ENCODE measurements around the gene PRDM5.

PRDM5 gene

DNA sequence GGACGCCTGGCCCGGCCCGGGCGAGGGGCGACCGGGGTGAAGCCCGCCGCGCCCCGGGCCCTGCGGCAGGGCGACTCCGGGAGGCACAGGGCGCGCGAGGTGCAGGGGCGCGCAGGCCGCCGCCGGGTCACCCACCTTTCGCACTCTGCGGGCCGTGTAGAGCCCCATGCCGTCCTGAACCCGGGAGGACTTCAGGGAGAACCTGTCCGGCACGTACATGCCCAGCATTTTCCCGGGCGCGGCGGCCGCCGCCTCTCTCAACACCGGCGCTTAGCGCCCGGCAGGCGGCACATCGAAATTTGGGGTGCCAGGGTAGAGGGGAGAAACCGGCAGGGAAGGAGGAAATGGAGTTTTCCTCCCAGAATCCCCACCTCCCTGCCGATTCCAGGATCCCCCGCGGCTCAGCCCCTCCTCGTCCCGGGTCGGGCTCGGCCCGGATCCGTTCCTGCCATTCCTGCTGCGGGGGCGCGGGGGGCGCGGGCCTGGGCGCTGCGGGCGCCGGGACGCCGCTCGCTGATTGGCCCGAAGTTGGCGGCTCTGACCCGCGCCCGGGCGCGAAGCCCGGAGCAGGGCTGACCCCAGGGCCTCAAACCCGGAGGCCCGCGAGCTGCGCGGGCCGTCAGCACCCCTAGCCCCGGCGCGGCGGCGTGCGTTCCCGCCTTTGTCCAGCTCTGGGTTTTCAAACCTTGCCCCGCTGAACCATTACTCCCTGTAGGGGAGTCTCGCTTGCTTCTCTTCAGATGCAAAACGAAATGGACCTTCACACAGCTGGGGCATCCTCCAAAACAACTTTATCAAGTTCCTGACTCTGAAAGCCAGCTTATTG, at the start of gene PRDM5:
PRDM5 (minus strand) TSS at position 346 of the 826 bp plus-strand sequence; CDS start at position 228, 118 bp downstream.
- DNase-seq, result peak; percentile 84

DNA sequence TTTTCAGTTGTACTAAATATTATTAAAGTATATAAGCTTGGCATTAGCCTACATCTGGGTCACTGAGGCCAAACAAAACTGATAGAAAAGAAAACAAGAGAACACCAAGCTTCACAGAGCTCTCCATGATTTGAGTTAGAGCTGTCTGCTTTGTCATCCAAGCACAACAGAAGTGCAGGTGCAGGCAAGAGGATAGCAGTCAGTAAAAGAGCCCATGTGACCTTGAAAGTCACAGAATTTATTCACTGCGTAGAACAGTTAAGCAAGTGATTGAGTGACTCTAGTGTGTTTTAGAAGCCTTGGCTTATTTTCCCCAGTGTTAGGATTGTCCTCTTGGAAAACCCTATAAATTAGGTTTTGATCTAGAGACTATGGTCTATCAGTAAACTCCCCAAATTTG, 49.4 kb upstream of the PRDM5 start:
- no peak for DNase-seq

DNA sequence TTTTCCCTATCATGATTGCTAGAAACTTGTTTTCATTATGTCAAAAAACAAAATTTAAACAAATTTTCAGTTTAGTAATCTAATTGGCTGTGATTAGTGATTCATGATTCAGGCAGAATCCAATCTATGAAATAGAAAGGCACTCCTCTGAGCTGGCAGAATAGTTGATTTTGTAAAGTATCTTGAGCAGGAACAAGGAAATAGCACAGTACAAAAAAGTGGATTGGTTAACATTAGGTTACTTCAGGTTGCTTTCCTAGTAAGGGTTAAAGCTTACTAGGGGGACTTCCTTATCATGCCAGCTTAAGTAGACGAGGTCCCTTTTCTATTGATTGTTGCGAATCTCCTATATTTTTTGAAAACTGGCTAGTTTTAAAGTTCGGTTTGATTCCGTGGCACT, 43.4 kb upstream of the PRDM5 start:
- DNase-seq, result no peak

DNA sequence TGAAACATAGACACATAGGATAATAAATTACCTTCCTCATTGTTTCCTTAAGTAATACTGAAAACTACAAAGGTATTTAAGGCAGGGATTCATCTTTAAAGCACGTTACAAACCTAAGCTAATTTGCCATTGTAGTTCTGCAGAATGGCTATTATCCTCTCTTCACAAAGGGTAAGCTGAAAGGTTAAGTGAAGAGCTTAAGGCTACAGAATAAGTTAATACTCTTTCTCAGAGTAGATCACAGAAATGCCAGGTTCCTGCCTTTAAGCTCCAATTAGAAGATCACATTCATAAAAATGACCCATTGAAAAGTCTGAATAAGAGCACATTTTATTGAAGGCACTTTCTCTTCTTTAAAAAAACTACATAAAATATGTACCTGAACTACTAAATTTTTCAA, 42.1 kb upstream of the PRDM5 start:
- no peak for DNase-seq

DNA sequence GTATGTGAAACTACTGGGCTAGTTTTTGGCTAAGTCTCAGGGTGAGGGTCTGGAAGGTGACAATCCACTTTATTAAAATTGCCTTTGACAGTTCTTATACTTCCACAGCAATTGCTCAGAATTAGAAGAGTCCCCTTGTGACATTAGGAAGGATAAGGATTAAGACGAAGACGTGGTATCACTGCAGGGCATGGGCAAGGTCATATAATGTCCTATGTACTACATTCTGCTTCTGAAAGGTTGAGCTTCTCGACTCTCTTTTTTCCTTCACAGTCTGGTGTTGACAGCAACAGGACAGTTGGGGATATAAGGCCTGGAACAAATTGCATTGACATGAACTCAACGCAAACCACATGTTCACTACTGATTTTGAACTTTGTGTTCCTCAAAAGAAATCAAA, 40.9 kb upstream of the PRDM5 start:
- DNase-seq, result no peak

DNA sequence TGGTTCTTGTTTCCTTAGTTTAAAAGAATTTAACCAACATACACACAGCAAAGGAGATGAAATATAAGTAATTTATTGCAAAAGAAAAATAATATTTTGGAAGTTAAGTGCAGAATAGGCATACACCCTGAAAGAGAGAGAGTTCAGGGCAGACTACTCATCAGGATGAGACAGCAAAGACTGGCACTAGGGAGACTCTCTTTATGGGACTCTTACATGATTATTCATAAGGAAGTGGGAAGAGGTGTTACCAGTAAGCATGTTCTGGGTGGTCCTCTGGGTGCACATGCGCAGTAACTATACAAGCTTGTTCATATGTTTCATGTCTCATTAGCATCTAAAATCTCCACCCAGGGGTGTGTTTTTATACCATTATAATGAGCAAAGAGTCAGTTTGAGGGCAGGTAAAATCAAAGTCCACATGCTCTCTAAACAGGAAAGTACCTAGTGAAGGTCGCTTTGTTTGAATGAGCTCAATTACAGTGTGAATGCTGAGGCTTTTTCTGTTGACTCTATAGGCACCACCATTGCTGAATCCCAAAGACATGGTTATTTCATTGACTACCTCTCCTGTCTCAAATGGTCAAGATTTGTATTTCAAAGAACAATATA, 38.2 kb upstream of the PRDM5 start:
- DNase-seq, result no peak

DNA sequence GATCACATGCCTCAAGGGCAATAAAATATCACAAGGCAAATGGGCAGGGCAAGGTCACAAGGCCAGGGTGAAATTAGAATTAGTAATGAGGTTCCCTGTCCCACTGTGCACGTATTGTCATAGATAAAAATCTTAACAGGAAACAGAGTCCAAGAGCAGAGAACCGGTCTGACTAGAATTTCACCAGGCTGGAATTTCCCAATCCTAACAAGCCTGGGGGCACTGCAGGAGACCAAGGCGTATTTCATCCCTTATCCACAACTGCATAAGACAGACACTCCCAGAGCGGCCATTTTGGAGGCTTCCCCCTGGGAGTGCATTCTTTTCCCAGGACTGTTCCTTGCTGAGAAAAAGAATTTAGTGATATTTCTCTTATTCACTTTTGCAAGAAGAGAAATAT, 25.9 kb upstream of the PRDM5 start:
- DNase-seq, result no peak

DNA sequence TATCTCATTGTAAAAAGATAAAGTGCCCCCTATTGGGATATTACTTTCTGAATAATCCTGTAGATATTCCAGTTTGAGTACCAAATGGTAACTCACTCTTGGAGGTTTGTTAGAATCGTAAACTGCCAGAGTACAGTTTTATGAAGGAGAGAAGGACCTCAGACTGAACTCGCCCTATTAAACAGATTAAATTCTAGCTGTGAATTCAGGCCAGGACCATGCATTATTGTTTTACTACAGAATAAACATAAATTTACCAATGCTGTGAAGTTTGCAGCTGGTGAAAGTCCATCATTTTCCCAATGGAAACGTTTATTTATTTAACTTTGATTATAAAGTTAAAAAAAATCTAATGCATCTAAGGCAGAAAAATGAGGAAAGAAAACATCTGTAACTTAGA, 20.2 kb upstream of the PRDM5 start:
- no peak for DNase-seq

DNA sequence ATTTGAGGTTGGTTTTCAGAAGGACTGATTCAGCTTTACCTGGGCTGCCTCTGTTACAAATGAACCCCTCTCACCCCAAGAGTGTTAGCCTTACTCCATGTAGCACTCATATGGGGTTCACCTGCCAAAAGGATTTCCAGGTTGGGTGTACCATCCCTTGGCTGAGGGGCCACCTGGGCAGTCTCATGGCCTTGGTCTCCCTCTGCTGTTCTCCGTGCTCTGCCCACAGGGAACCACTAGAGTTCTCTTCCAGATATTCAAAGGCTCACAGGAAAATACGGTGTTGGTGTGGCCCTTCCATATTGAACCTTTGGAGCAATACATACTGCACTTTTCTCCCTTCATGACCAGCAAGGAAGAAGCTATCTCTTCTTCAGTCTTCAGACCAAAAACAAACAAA, 18.0 kb upstream of the PRDM5 start:
- no peak for DNase-seq

DNA sequence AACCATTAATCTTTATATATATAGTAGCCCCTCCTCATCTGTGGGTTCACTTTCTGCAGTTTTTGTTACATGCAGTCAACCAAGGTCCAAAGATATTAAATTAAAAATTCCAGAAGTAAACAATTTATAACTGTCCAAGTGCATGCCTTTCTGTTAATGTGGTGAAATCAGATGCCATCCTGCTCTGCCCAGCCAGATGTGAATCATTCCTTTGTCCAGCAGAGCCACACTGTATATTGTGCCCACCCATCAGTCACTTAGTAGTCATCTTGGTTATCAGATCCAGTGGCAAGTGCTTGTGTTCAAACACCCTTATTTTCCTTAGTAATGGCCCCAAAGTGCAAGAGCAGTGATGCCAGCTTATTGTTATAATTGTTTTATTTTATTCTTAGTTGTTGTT, 17.2 kb upstream of the PRDM5 start:
- DNase-seq, result no peak

DNA sequence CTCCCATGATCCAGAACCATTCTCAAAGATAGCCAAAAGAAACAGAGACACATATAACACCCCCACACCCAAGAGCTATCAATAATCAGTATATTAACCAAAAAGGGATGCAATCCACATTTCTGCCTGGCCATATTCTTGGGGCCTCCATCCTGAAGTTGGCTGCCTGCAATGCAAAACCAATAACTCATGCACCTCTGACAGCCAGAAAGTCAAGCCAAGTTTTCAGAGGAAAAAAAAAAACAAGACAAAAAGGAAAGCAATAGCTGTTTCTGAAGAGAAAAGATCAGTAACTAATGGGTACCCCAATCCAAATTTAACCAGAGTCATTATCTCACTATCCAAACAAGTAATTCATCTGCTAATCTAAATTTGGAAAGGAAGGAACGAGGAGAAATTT, 7.3 kb upstream of the PRDM5 start:
- no peak for DNase-seq

DNA sequence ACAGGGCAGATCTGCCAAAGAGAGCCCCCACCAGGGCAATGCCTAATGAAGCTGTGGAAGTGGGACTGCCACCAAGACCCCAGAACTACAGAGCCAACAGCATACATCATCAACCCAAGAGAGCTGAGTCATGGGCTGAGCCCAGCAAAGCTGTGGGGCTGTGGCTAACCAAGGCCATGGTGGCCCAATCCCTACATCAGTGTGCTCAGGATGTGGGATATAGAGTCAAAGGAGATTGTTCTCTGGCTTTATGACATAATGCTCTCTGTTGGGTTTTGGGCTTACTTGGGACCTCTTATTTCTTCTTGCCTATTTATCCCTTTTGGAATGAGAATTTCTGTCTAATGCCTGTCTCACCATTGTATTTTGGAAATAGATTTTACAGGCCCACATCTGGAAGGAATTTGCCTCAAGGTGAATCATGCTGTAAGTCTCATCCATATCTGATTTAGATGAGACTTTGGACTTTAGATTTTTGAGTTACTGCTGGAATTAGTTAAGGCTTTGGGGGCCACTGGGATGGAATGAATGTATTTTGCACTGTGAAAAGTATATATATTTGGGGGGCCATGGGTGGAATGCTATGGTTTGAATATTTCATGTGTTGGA, 5.4 kb upstream of the PRDM5 start:
- DNase-seq, result no peak

DNA sequence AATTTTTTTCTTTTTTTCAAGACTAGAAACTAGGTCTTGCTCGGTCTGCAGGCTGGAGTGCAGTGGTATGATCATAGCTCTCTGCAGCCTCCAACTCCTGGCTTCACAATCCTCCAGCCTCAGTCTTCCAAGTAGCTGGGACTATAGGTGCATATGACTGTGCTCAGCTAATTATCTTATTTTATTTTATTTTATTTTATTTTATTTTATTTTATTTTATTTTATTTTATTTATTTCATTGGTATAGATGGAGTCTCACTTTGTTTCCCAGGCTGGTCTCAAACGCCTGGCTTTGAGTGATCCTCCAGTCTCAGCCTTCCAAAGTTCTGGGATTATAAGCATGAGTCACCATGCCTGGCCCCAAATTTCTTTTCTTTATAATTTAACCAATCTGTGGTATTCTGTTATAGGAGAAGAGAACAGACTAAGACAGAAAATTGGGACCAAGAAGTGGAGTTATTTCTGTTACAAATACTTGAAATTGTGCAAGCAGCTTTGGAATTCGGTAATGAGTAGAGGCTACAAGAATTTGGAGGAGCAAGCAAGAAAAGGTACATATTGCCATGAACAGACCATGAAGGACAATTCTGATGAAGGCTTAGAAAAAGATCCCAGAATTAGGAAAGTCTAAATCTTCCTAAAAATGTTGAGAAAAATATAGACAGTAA, 4.0 kb upstream of the PRDM5 start:
- DNase-seq, result no peak

DNA sequence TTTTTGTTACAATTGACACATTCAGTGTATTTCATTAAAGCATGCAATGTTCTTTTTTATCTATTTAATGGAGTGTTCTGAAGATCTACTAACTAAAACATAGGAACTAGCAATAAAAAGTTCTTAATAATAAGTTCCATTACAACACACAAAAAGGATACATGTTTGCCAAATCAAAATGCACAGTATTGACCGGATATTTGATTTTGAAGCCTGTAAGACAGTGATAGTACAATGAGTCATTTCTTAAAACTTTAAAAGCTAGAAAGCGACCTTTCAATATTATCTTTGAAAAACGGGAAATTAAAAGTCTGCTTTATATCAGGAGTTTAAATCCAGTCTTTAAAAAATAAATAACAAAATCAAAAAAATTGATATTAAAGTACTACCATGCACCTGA, 2.4 kb upstream of the PRDM5 start:
- no peak for DNase-seq

DNA sequence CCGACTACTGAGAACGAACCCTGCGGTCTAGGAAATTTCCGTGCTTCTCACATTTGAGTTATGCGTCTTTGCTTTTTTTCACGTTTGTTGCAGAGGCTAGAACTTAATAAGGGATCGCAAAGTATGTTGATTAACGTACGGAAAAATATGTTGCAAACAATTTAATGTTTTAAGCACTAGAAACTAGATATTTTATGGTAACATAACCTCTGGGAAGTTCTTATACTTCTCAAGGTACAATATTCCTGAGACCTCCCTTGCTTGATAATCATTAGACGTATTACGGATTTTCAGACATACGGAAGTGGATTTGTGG, 639 bp upstream of the PRDM5 start:
- DNase-seq, result no peak

DNA sequence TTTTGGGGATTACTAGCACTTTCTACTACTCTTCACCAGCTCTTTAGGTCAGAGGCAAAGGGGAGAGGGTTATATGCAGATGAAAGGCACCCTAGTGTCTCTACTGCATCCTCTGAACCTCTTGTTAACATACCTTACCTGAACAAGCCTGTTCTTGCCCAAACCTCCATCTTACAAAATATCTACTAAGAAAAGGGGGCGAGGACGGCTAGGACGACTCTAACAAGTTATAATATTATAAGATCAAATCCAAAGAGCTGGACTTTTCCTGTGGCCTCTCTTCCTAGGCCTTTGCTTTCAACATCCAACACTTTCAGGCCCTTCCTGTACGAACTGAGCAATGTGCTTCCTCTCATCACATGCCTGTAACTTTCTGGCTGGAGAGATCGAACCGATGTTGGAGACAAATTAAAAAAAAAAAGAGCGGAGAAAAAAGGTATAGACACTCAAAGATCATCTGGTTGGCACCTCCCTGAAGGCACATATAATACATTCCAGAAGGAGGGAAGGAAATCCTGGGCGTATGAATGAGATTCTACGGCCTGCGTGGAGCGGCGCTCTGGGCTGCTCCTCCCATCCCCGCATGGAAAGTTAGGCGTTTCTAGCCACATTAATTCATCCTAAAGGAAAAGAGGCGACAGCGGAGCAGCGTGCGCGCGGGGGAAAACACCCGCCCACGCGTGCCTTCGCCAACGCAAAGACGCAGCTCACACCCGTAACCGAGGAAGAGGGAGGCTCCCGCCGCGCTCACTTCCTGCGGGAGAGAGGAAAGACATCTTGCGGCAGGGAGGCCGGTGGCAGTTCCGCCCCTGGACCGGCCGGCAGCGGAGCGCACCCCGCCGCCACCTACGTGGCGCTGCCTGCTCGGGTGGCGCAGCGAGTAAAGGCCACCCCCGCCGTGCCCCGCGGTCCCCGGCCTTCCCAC, 808 bp downstream of the PRDM5 start:
- DNase-seq, result peak; percentile 84

DNA sequence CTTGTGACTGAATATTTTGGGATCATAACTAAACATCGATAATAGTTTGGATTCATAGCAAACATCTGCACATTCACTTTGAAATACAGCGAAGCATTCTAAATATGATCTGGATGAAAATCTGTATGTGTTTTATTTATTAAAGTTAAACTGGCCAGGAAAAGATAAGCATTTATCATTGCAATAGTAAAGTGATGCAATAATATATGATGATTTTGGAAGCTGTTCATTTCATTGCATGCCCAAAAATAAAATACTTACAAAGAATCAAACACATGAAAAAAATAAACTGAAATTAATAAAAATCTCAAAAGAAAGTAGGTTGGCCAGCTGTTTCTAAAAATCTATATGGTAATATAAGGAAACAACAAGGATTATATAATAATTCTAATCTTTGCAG, 1.9 kb downstream of the PRDM5 start:
- no peak for DNase-seq

DNA sequence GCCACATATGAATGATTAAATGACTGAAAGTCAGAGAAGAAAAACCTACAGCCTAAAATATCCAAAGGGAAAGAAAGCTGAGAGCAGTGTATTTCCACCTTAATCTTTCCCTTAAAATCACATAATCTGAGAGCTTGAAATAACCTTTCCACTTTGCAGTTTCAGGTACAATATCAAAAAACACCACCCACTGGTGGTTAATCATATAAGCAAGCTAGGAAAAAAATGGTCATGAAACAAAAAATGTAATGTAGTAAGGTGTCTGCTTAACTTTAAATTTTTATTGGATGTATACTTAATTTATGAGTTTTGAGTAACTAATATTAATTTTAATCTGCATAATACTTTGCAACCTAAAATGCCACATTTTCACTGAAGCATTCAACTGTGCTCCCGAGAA, 3.2 kb downstream of the PRDM5 start:
- DNase-seq, result no peak

DNA sequence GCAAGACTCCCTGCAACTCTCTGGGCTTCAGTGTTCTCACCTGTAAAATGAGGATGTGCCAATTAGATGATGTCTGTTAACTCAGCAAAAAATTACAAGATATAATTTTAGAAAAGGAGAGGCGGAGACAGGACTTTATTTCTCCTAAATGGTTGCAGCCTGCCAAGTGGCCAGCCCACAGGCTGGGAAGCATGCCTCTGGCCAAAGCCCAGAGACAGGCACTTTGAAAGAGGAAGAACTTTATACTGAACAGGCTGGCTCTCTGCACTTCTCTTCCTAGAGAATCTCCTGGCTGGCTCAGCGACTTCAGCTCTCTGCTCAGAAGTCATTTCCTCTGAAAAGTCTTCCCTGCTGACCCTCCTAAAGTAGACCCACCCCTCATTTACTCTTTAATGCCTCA, 3.7 kb downstream of the PRDM5 start:
- peak; percentile 54 for DNase-seq

DNA sequence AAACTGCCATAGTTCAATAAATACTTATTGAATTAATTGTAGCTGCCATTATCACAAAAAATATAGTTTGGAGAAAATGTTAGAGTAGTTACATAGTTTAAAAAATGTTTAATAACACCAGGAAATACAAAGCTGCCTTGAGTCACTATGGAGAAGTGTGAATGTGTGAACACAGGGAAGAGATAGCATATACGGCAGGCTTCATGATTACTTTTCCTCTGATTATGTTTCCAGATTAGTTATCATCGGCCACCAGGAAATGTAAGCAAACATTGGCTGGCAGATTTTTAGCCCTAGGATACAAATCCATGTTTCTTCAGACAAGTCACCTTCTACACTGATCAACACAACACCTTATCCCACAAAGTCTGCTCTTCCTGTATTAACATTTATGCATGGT, 4.4 kb downstream of the PRDM5 start:
- no peak for DNase-seq

DNA sequence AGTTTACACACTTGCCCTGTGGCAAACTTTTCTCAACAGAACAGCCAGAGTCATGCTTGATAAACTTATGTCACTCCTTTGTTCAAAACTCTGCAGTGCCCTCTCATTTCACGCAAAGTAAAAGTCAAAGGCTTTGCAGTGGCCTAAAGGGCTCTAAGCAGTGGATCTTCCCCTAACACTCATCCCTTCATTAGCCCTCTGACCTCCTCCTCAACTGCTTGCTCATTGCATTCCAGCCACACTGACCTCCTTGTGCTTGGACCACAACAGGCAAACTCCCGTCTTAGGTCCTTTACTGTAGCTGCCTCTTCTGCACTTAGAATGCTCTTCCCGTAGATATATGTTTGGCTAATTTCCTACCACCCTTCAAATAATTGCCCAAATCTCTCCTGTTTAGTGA, 5.6 kb downstream of the PRDM5 start:
- DNase-seq, result no peak

DNA sequence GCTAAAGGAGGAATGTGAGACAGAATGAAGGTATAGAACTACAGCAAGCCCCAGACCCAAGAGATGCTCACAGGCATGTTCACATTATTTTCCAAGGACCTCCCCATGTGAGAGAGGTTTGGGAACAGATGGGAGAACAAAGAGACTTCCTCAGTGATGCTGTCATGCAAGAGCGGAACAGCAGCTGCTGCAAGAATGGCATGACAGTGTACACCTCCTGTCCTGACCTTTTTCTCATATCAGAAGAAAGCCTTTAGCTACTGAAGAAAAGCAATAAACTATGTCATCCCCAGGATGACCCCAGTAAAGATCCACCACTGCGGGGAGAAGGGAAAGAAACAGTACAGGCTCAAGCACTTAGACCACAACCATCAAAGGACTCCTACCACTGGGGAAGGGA, 7.2 kb downstream of the PRDM5 start:
- no peak for DNase-seq

DNA sequence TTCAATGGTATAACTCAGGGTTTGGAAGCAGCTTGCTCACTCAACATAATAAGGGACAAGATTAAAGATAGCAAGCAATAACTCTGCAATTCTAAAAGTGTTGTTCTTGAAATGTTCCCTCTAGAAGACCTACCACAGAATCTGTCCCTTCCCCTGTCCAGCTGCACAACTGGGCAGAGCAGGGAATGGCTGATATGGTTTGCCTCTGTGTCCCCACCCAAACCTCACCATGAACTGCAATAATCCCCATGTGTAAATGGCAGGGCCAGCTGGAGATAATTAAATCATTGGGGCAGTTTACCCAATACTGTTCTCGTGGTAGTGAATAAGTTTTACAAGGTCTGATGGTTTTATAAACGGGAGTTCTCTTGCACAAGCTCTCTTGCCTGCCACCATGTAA, 19.1 kb downstream of the PRDM5 start:
- no peak for DNase-seq

Measured in right hindlimb (tissue), 1 donor.